Astrocyte of the hippocampus (primary cell): ENCODE results near the gene KCNE3.

ENCODE experiments used
- DNase-seq: peaks from one replicate; pipeline ENCODE4 v3.0.0; 2011; ENCODE audit warnings: low read depth, low spot score

KCNE3 gene

GRCh38 chr11:74471668-74472429 is 4.5 kb upstream of the KCNE3 start:
- no peak for DNase-seq

- no peak for DNase-seq
These were observed 3.7 kb upstream of the KCNE3 start for GRCh38 chr11:74471037-74471436.

GRCh38 chr11:74470526-74470925 is 3.2 kb upstream of the KCNE3 start:
- DNase-seq, result no peak

GRCh38 chr11:74468936-74469335 is 1.6 kb upstream of the KCNE3 start:
- DNase-seq, result no peak

- no peak for DNase-seq
These were observed 1.2 kb upstream of the KCNE3 start for GRCh38 chr11:74468521-74468920.

- DNase-seq, result no peak
These were observed 709 bp upstream of the KCNE3 start for GRCh38 chr11:74468058-74468457.

GRCh38 chr11:74465291-74465708 is 2.0 kb downstream of the KCNE3 start:
- no peak for DNase-seq

- no peak for DNase-seq
These were observed 2.6 kb downstream of the KCNE3 start for GRCh38 chr11:74464746-74465145.

GRCh38 chr11:74463216-74463615 is 4.1 kb downstream of the KCNE3 start:
- DNase-seq, result no peak

- DNase-seq, result no peak
These were observed 4.7 kb downstream of the KCNE3 start for GRCh38 chr11:74462631-74463030.

- DNase-seq, result no peak
These were observed 5.3 kb downstream of the KCNE3 start for GRCh38 chr11:74462009-74462408.

GRCh38 chr11:74460481-74461154 is 6.7 kb downstream of the KCNE3 start:
- DNase-seq, result peak; percentile 35

GRCh38 chr11:74460065-74460464 is 7.3 kb downstream of the KCNE3 start:
- DNase-seq, result no peak

GRCh38 chr11:74459584-74459983 is 7.8 kb downstream of the KCNE3 start:
- no peak for DNase-seq

GRCh38 chr11:74457356-74457755 is 10.0 kb downstream of the KCNE3 start:
- no peak for DNase-seq

- DNase-seq, result peak; percentile 76
These were observed 13.9 kb downstream of the KCNE3 start for GRCh38 chr11:74453373-74453975.

GRCh38 chr11:74452366-74452765 is 15.0 kb downstream of the KCNE3 start:
- DNase-seq, result no peak

- no peak for DNase-seq
These were observed 17.0 kb downstream of the KCNE3 start for GRCh38 chr11:74450318-74450717.

- peak; percentile 87 for DNase-seq
These were observed 17.9 kb downstream of the KCNE3 start for GRCh38 chr11:74449369-74449931.

- DNase-seq, result no peak
These were observed 19.6 kb downstream of the KCNE3 start for GRCh38 chr11:74447720-74448119.

GRCh38 chr11:74446532-74446938 is 20.8 kb downstream of the KCNE3 start:
- no peak for DNase-seq

- DNase-seq, result no peak
These were observed 23.0 kb downstream of the KCNE3 start for GRCh38 chr11:74444173-74444826.
